Natural killer cell (primary cell): ENCODE data around the gene ZNF407. TPM values are rescaled to one million over a fixed set of nuclear protein-coding genes. Genes with fewer than 3 reads are reported as not detected.

Experiments used
- ATAC-seq, 3 donors: fragments of 150-1000 bp in 2 of 3; fragments of 200-7000 bp in 1 of 3; cut with Tn5 transposase; 1 replicate in 1 of 3; 2 replicates in 2 of 3; pipeline ENCODE4 v1.10.0; 2021; ENCODE audit warnings: mild to moderate bottlenecking in 2 of 3, moderate library complexity in 2 of 3
- DNase-seq, 2 donors: peaks; one replicate each; pipeline versions ENCODE4 v3.0.0 to v3.0.0-alpha.2; 2013 to 2021; ENCODE audit warnings: mixed read lengths in 1 of 2
- H3K27ac ChIP-seq: one replicate; pipeline ENCODE4 v1.5.1; 2013; ENCODE audit warnings: mild to moderate bottlenecking, low read length
- H3K27me3 ChIP-seq: one replicate; pipeline ENCODE4 v1.6.1; 2013; ENCODE audit warnings: low read length; ENCODE audit not compliant: control insufficient read depth, insufficient read depth
- H3K36me3 ChIP-seq: one replicate; pipeline ENCODE4 v1.6.1; 2013; ENCODE audit warnings: low read length; ENCODE audit not compliant: control insufficient read depth, insufficient read depth
- H3K4me1 ChIP-seq: one replicate; pipeline ENCODE4 v1.6.1; 2013; ENCODE audit warnings: low read length; ENCODE audit not compliant: control insufficient read depth, insufficient read depth
- H3K4me3 ChIP-seq: one replicate; pipeline ENCODE4 v1.5.1; 2013; ENCODE audit warnings: low read length
- H3K9me3 ChIP-seq: one replicate; pipeline ENCODE4 v1.6.1; 2013; ENCODE audit warnings: low read length; ENCODE audit not compliant: control insufficient read depth, insufficient read depth
- H3K27ac Mint-ChIP-seq, 2 donors: one replicate each; pipeline ENCODE4 v1.8.0; 2022; ENCODE audit warnings: mild to moderate bottlenecking in 2 of 2, mixed read lengths in 2 of 2, moderate library complexity in 1 of 2
- H3K27me3 Mint-ChIP-seq, 2 donors: one replicate each; pipeline ENCODE4 v1.8.0; 2022; ENCODE audit warnings: low read depth in 2 of 2, mixed read lengths in 2 of 2
- H3K36me3 Mint-ChIP-seq: one replicate; pipeline ENCODE4 v1.8.0; 2022; ENCODE audit warnings: mixed read lengths
- H3K4me1 Mint-ChIP-seq, 2 donors: one replicate each; pipeline ENCODE4 v1.8.0; 2022; ENCODE audit warnings: mixed read lengths in 2 of 2
- H3K4me3 Mint-ChIP-seq: one replicate; pipeline ENCODE4 v1.8.0; 2022; ENCODE audit warnings: mild to moderate bottlenecking, moderate library complexity, mixed read lengths
- H3K9me3 Mint-ChIP-seq, 2 donors: one replicate each; pipeline ENCODE4 v1.8.0; 2022; ENCODE audit warnings: mixed read lengths in 2 of 2
- WGBS: methylation state at CpG from one replicate; pipeline ENCODE4 v1.1.7; 2013; ENCODE audit warnings: missing lambda C conversion rate; ENCODE audit not compliant: insufficient coverage; 5-methylcytosine and 5-hydroxymethylcytosine counted together
- intact Hi-C: fragments of 100-400 bp; cut with micrococcal nuclease; formaldehyde crosslinking; loops from one replicate; pipeline ENCODE4 v1.14.2; 2022
- total RNA-seq, 4 donors: library from RNA; stranded (reverse); fragments of 120-200 nt in 1 of 4; gene quantifications; one replicate each; pipeline versions ENCODE4 v1.2.3 to v1.2.4, GENCODE V29; 2013 to 2022
- TF ChIP-seq, protein P1 (sequence below): fragments of 200-600 bp; IDR thresholded peaks from one replicate; pipeline ENCODE4 v1.8.0; 2022; ENCODE audit warnings: antibody characterized with exemption

Gene ZNF407
- total RNA-seq, 3 donors from 2014 or later (not counting 1 experiment from before 2014, with no cell fraction given), result 28.4 to 36.7 (median 36.3) TPM

DNA sequence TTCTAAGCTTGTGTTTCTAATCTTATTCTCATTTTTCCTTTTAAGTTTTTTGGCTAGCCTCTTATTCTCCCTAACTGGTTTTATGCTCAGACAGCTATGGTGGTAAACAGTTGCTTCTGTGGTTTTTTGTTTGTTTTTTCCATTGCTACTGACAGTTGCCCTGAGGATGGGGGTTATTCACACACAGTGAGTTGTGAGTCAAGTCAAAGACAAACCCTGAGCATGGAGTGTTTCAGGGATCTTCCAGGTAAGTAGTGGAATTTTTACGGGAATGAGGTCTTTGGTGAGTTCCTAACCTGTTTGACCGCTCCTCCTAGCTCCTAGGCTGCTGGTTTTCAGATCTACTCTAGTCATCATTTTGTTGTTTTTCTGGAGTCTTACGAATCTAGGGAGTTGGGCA is 162.8 kb downstream of the ZNF407 start:
- Histone ChIP-seq H3K36me3 (no peaks in the 10 kb centered on the region), H3K27me3 (no peaks in the 10 kb centered on the region), H3K4me1 (no peaks in the 10 kb centered on the region), H3K27ac (no peak overlapping the region), H3K4me3 (no peak overlapping the region), H3K9me3 (no peaks in the 10 kb centered on the region)
- no peak for DNase-seq
- intact Hi-C loops, result no loop called here
- H3K36me3 Mint-ChIP-seq, result peaks cover 16% of the 10 kb centered on the region
- H3K4me1 Mint-ChIP-seq, result peaks cover 10 to 13% of the 10 kb centered on the region in 2 donors
- WGBS, result 100% methylated on average over 3 of the region's 3 CpGs
- no peaks in the 10 kb centered on the region for H3K27me3 Mint-ChIP-seq
- no peak overlapping the region for H3K27ac Mint-ChIP-seq
- no peak for ATAC-seq
- peaks cover 5 to 8% of the 10 kb centered on the region in 2 donors for H3K9me3 Mint-ChIP-seq
- TF ChIP-seq, protein P1, sequence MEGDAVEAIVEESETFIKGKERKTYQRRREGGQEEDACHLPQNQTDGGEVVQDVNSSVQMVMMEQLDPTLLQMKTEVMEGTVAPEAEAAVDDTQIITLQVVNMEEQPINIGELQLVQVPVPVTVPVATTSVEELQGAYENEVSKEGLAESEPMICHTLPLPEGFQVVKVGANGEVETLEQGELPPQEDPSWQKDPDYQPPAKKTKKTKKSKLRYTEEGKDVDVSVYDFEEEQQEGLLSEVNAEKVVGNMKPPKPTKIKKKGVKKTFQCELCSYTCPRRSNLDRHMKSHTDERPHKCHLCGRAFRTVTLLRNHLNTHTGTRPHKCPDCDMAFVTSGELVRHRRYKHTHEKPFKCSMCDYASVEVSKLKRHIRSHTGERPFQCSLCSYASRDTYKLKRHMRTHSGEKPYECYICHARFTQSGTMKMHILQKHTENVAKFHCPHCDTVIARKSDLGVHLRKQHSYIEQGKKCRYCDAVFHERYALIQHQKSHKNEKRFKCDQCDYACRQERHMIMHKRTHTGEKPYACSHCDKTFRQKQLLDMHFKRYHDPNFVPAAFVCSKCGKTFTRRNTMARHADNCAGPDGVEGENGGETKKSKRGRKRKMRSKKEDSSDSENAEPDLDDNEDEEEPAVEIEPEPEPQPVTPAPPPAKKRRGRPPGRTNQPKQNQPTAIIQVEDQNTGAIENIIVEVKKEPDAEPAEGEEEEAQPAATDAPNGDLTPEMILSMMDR, result no peak
- H3K4me3 Mint-ChIP-seq, result no peak overlapping the region

GRCh38 chr18:74766251-74766650 is 168.6 kb downstream of the ZNF407 start:
- H3K4me3 Mint-ChIP-seq, result no peak overlapping the region
- no peaks in the 10 kb centered on the region for H3K27me3 Mint-ChIP-seq
- Histone ChIP-seq H3K27ac (no peak overlapping the region), H3K27me3 (no peaks in the 10 kb centered on the region), H3K4me1 (no peaks in the 10 kb centered on the region), H3K4me3 (no peak overlapping the region), H3K36me3 (no peaks in the 10 kb centered on the region), H3K9me3 (no peaks in the 10 kb centered on the region)
- intact Hi-C loops, result no loop called here
- WGBS, result 96% methylated on average over 3 of the region's 3 CpGs
- peaks cover 6% of the 10 kb centered on the region for H3K36me3 Mint-ChIP-seq
- ATAC-seq (no peak), DNase-seq (no peak)
- no peak overlapping the region for H3K27ac Mint-ChIP-seq
- peaks cover 5 to 6% of the 10 kb centered on the region in 2 donors for H3K4me1 Mint-ChIP-seq
- TF ChIP-seq, protein P1, result no peak
- H3K9me3 Mint-ChIP-seq, result peaks cover 0 to 4% of the 10 kb centered on the region in 2 donors

DNA sequence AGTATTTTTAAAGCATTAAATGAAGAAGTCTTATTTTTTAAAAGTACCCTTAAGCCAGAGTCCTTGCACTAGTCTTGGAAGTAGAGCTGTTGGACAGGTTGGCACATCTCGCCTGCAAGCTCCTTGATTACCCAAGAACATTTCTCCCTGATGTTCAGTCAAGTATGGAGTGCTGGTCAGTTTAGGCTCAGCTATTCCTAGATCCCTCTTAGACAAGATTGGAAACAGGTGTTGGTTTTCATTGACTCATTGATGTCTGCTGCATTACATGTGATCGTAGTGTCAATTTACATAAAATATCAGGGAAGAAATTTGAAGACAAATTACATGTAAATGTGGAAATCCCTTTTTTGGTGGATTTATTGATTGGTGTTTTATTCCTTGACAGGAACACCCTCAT is 170.4 kb downstream of the ZNF407 start:
- Histone ChIP-seq H3K36me3 (no peaks in the 10 kb centered on the region), H3K4me3 (no peak overlapping the region), H3K27me3 (no peaks in the 10 kb centered on the region), H3K27ac (no peak overlapping the region), H3K4me1 (no peaks in the 10 kb centered on the region), H3K9me3 (no peaks in the 10 kb centered on the region)
- peaks cover 6% of the 10 kb centered on the region for H3K36me3 Mint-ChIP-seq
- H3K4me3 Mint-ChIP-seq, result no peak overlapping the region
- H3K9me3 Mint-ChIP-seq, result peaks cover 0 to 4% of the 10 kb centered on the region in 2 donors
- no peak for ATAC-seq
- WGBS, result 93% methylated on average over 2 of the region's 2 CpGs
- no peaks in the 10 kb centered on the region for H3K27me3 Mint-ChIP-seq
- peaks cover 5 to 6% of the 10 kb centered on the region in 2 donors for H3K4me1 Mint-ChIP-seq
- no peak overlapping the region for H3K27ac Mint-ChIP-seq
- intact Hi-C loops, result no loop called here
- TF ChIP-seq, protein P1, result no peak
- no peak for DNase-seq

GRCh38 chr18:74773171-74773624 is 175.5 kb downstream of the ZNF407 start:
- no peak for DNase-seq
- no peak overlapping the region for H3K4me3 Mint-ChIP-seq
- Histone ChIP-seq H3K27ac (no peak overlapping the region), H3K4me1 (no peaks in the 10 kb centered on the region), H3K4me3 (no peak overlapping the region), H3K36me3 (no peaks in the 10 kb centered on the region), H3K27me3 (no peaks in the 10 kb centered on the region), H3K9me3 (no peaks in the 10 kb centered on the region)
- ATAC-seq, result no peak
- TF ChIP-seq, protein P1, result no peak
- no peak overlapping the region for H3K27ac Mint-ChIP-seq
- WGBS, result 57% methylated on average over 2 of the region's 3 CpGs
- intact Hi-C loops, result no loop called here
- H3K27me3 Mint-ChIP-seq, result no peaks in the 10 kb centered on the region
- H3K9me3 Mint-ChIP-seq, result no peaks in the 10 kb centered on the region
- H3K4me1 Mint-ChIP-seq, result peaks cover 3 to 4% of the 10 kb centered on the region in 2 donors
- H3K36me3 Mint-ChIP-seq, result no peaks in the 10 kb centered on the region
